NB4 (cell line): Measurements from ENCODE around the gene OXA1L.

ENCODE experiments used
- MYC ChIP-seq: IDR thresholded peaks from 2 replicates; pipeline ENCODE4 v1.6.1; 2011; ENCODE audit warnings: low read depth, low read length
- TF ChIP-seq, protein P1 (sequence below): IDR thresholded peaks from one replicate; pipeline ENCODE4 v1.5.1; 2012; ENCODE audit warnings: low read depth, low read length

DNA sequence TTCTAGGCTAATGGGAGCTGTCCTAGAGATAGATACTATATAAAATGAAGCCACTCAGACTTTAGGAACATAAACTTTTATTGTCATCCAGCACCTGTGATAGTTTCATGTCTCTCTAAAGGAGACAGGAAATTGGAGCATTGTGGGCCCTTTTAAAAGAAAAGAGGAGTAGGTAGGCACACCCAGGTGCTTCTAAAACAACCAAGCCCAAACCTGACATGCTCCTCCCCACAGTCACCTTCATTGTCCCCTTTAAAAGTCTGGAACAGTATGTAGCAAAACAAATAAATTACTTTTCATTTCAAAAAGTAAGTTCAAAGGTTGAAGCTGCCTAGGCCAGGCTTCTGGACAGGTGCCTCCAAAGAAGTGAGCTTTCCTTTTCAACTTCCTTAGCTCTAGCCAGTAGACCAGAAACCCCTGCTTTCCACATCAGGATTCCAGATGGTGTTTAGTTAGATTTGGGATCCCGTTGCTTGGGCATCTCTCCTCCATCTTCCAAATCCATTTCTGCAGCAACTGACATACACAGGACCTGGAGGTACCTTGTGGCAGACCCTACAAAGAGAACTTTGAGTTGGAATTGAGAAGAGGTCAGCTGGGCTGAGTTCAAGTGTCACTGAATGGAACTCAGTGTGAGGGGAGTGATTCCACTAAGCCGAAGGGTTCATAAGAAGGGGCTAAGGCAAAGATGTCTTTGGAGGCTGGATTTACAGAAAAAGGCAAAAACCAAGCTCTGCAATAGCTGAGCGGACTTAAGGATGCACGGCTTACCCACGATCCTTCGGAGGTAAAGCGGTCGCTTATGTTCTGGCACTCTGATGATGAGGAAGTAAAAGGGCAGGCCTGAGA, 6.9 kb downstream of the OXA1L start:
- TF ChIP-seq, protein P1, sequence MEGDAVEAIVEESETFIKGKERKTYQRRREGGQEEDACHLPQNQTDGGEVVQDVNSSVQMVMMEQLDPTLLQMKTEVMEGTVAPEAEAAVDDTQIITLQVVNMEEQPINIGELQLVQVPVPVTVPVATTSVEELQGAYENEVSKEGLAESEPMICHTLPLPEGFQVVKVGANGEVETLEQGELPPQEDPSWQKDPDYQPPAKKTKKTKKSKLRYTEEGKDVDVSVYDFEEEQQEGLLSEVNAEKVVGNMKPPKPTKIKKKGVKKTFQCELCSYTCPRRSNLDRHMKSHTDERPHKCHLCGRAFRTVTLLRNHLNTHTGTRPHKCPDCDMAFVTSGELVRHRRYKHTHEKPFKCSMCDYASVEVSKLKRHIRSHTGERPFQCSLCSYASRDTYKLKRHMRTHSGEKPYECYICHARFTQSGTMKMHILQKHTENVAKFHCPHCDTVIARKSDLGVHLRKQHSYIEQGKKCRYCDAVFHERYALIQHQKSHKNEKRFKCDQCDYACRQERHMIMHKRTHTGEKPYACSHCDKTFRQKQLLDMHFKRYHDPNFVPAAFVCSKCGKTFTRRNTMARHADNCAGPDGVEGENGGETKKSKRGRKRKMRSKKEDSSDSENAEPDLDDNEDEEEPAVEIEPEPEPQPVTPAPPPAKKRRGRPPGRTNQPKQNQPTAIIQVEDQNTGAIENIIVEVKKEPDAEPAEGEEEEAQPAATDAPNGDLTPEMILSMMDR: no peak
- TF ChIP-seq MYC: no peak
